Suprapubic skin (tissue), 4 donors: ENCODE measurements around the gene C20orf96. TPM values are rescaled to one million over a fixed set of nuclear protein-coding genes. Genes with fewer than 3 reads are reported as not detected.

Source experiments
- DNase-seq, 2 donors: peaks; one replicate each; pipeline ENCODE4 v3.0.0-alpha.2; 2019; ENCODE audit warnings: low spot score in 2 of 2
- H3K27ac ChIP-seq: fragments of 200-600 bp; sonication (generic); one replicate; pipeline ENCODE4 v1.5.1; 2019
- H3K27me3 ChIP-seq: fragments of 200-600 bp; sonication (generic); one replicate; pipeline ENCODE4 v1.5.1; 2019
- H3K36me3 ChIP-seq: fragments of 200-600 bp; sonication (generic); one replicate; pipeline ENCODE4 v1.5.1; 2019
- H3K4me1 ChIP-seq: fragments of 200-600 bp; sonication (generic); one replicate; pipeline ENCODE4 v1.5.1; 2019
- H3K4me3 ChIP-seq: fragments of 200-600 bp; sonication (generic); one replicate; pipeline ENCODE4 v1.5.1; 2019; ENCODE audit warnings: mild to moderate bottlenecking
- H3K9me3 ChIP-seq: fragments of 200-600 bp; sonication (generic); one replicate; pipeline ENCODE4 v1.5.1; 2019
- EP300 ChIP-seq: sonication (generic); formaldehyde crosslinking; IDR thresholded peaks from one replicate; pipeline ENCODE4 v1.6.1; 2017; ENCODE audit warnings: antibody characterized with exemption
- POLR2A ChIP-seq, 2 donors: fragments of 450-650 bp; IDR thresholded peaks; one replicate each; pipeline ENCODE4 v1.6.1; 2017; ENCODE audit warnings: antibody characterized with exemption in 2 of 2, mild to moderate bottlenecking in 2 of 2, moderate library complexity in 2 of 2
- POLR2AphosphoS5 ChIP-seq, 3 donors: sonication (generic); formaldehyde crosslinking; IDR thresholded peaks; one replicate each; pipeline ENCODE4 v1.6.1; 2017; ENCODE audit warnings: antibody characterized with exemption in 3 of 3
- WGBS: methylation state at CpG from one replicate; pipeline ENCODE4 v1.1.5; 2018; 5-methylcytosine and 5-hydroxymethylcytosine counted together
- total RNA-seq, 4 donors: library from RNA; depleted of rRNA; stranded (reverse); fragments of >200 nt; gene quantifications; one replicate each; pipeline ENCODE4 v1.1.0, GENCODE V29; 2016
- TF ChIP-seq, protein P1 (sequence below), 2 donors: fragments of 200-600 bp in 1 of 2; fragments of 450-650 bp in 1 of 2; sonication (generic) in 1 of 2; IDR thresholded peaks; one replicate each; pipeline ENCODE4 v1.5.1; 2016 to 2019; ENCODE audit warnings: antibody characterized with exemption in 2 of 2, mild to moderate bottlenecking in 1 of 2, moderate library complexity in 1 of 2

Gene C20orf96
- total RNA-seq, 4 donors from 2014 or later, result 0.91 to 5.1 (median 2.0) TPM

DNA sequence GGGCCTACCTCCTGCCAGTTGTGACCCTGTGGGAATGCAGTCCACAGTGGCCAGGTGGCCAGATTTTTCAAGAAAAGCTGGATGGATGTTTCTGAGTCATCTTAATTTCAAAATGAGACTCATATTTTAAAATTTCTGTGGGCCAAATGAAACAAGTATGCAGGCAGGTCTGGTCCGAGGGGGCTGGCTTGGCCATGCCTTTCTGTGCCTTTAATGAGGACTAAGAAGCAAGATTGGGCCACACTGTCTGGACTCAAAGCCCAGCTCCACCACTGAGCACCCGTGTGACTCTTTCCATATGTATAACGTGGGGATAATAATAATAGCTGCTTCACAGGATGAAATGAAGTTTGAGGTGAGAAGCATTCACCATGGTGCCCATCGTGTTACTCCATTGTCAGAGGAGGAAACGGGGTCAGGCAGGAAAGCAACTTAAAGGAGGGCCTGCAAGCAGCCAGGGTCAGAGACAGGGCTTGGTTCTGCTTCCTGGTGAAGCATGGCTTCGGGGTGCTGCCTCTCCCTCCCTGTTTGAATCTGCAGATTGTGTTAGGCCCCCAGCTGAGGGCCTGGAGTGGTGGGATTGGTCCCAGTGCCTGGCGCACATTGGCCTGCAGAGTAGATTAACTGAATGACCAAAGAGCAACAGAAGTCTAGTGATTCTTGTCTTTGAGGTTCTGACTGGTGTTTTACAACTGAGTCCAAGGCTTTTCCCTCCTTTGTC lies 38.6 kb upstream of the C20orf96 start:
- Histone ChIP-seq H3K4me3 (no peak overlapping the region), H3K27me3 (no peaks in the 10 kb centered on the region), H3K36me3 (no peaks in the 10 kb centered on the region), H3K27ac (no peak overlapping the region), H3K4me1 (peaks cover 50% of the 10 kb centered on the region), H3K9me3 (no peaks in the 10 kb centered on the region)
- no peak for DNase-seq
- TF ChIP-seq POLR2A (IDR thresholded peaks at IDR 0.05) (no peak), EP300 (no peak), POLR2AphosphoS5 (IDR thresholded peaks at IDR 0.05) (no peak)
- TF ChIP-seq, protein P1, sequence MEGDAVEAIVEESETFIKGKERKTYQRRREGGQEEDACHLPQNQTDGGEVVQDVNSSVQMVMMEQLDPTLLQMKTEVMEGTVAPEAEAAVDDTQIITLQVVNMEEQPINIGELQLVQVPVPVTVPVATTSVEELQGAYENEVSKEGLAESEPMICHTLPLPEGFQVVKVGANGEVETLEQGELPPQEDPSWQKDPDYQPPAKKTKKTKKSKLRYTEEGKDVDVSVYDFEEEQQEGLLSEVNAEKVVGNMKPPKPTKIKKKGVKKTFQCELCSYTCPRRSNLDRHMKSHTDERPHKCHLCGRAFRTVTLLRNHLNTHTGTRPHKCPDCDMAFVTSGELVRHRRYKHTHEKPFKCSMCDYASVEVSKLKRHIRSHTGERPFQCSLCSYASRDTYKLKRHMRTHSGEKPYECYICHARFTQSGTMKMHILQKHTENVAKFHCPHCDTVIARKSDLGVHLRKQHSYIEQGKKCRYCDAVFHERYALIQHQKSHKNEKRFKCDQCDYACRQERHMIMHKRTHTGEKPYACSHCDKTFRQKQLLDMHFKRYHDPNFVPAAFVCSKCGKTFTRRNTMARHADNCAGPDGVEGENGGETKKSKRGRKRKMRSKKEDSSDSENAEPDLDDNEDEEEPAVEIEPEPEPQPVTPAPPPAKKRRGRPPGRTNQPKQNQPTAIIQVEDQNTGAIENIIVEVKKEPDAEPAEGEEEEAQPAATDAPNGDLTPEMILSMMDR (IDR thresholded peaks at IDR 0.05), result no peak
- 45% methylated on average over 7 of the region's 7 CpGs for WGBS

DNA sequence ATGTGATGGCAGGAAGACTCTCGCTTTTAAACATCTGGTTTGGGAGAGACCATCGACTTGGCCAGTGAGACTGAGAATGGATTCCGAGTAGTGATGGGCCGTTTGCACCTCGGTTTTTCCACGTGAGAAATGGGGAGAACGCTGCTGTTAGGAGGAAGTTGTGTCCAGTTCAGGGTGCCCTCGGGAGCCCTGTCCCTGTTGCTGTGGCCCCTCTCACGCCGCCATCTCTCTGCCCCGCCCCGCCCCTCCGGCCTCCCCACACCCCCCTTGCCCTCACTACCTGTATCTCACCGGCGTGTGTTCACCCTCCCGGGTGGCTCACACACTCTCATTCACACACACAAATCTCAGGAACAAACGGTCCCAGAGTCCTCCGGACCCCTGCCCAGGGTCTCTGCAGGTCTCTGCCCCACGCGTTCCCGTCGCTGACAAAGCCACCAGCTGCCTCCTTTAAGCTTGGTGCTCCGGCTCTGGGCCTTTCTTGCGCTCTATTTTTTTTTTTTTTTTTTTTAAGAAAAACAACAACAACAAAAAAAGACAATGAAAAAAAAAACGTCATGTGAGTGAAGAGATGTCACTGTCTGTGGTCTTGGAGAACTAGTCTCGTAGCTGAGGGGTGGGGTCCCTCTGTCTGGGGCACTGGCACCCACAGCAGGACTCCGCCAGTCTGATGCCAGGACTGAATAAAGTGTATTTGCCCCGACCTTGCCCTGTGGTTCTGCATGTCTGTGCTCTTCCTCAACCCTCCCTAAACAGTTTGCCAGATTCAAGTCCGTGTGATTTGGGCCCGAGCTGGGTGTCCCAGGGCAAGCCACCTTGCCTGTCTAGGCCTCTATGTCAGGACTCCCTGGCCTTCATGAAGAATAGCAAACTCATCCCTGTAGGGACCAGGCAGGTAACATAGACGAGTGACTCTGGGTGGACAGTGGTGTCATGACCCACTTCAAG lies 37.8 kb upstream of the C20orf96 start:
- DNase-seq, result no peak
- TF ChIP-seq POLR2AphosphoS5 (IDR thresholded peaks at IDR 0.05) (no peak), EP300 (no peak)
- Histone ChIP-seq H3K4me3 (peak overlapping the region; percentile 81), H3K36me3 (no peaks in the 10 kb centered on the region), H3K27me3 (no peaks in the 10 kb centered on the region), H3K4me1 (peaks cover 55% of the 10 kb centered on the region), H3K9me3 (no peaks in the 10 kb centered on the region), H3K27ac (peak overlapping the region; percentile 93)
- WGBS, result 47% methylated on average over 24 of the region's 31 CpGs

DNA sequence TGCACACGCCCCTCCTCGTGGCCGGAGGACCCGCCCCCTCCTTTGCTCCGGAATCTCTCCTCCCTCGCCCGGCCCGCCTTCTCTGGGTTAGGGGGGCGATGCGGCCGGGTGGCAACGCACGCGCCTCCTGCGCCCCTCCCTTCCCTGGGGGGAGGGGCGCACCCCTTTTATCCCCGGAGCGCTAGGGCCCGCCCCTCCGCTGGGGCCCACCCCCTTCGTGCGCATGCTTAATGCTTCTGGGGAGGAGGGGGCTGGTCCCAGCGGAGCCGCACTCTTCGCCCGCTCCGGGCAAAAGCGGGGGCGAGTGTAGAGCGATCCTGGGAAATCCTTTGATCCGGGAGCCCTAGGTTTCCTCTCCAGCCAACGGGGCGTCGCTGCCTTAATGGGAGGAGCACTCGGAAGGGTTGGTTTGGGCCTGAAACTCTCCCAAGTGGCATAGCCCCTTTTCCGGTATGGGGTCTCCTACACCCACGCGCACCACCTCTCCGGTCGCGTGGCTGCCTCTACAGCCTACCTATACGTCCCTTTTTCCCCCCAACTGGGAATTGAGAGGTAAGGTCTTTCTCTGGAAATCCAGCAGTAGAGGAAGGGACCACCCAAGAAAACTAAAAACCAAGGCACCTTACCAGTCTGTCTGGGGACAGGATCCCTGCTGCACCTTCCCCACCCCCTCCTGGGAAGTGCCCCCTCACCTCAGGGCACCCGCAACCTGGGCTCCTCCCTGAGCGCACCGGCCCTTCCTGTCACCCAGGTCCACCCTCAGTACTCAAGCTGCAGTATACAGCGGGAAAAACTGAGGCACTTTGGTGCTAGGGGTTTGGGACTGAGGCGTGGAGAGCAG lies 36.9 kb upstream of the C20orf96 start:
- TF ChIP-seq, protein P1 (IDR thresholded peaks at IDR 0.05), result no peak
- TF ChIP-seq POLR2A (IDR thresholded peaks at IDR 0.05), result no peak
- no peak for TF ChIP-seq EP300
- no peak for TF ChIP-seq POLR2AphosphoS5 (IDR thresholded peaks at IDR 0.05)
- DNase-seq, result peak in 1 of 2 donors; percentile 86
- H3K27me3 ChIP-seq, result no peaks in the 10 kb centered on the region
- H3K4me3 ChIP-seq, result peak overlapping the region; percentile 81
- no peaks in the 10 kb centered on the region for H3K36me3 ChIP-seq
- 6% methylated on average over 16 of the region's 47 CpGs for WGBS
- H3K4me1 ChIP-seq, result peaks cover 55% of the 10 kb centered on the region
- no peaks in the 10 kb centered on the region for H3K9me3 ChIP-seq
- H3K27ac ChIP-seq, result peak overlapping the region; percentile 93

DNA sequence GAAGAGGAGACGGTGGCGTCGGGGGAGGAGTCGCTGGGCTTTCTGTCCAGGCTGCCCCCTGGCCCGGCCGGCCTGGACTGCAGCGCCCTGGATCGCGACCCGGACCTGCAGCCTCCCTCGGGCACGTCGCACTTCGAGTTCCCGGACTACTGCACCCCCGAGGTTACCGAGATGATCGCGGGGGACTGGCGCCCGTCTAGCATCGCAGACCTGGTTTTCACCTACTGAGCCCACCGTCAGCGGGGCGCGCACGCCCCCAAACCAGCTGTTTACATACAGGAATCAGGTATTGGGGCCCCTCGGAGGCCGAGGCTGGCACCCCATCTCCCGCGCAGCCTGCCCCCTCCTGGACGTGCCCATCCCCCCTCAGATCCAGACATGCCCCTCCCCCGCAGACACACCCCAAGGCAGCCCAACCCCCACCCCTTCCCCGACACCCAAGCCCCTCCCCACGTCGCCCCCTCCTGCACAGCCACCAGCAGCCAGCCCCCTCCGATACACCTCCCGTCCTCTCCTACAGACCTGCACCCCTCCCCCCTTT lies 36.2 kb upstream of the C20orf96 start:
- Histone ChIP-seq H3K36me3 (no peaks in the 10 kb centered on the region), H3K4me3 (peak overlapping the region; percentile 81), H3K9me3 (no peaks in the 10 kb centered on the region), H3K27ac (peak overlapping the region; percentile 93), H3K4me1 (peaks cover 55% of the 10 kb centered on the region), H3K27me3 (no peaks in the 10 kb centered on the region)
- TF ChIP-seq EP300 (no peak), POLR2AphosphoS5 (IDR thresholded peaks at IDR 0.05) (no peak), POLR2A (IDR thresholded peaks at IDR 0.05) (no peak)
- TF ChIP-seq, protein P1 (IDR thresholded peaks at IDR 0.05), result no peak
- DNase-seq, result peak in 1 of 2 donors; percentile 87
- WGBS, result 0% methylated on average over 2 of the region's 38 CpGs
